OCI-LY1 (cell line): Measurements from ENCODE around the gene SERP2.

ENCODE experiments used
- CTCF ChIP-seq: fragments of 200-600 bp; sonication (generic), shearing (Covaris generic); IDR thresholded peaks from 2 replicates; pipeline ENCODE4 v1.5.1; 2017; ENCODE audit warnings: mild to moderate bottlenecking, antibody characterized with exemption, low read length, moderate library complexity, mixed read lengths
- EZH2 ChIP-seq: fragments of 200-600 bp; sonication (generic), shearing (Covaris generic); IDR thresholded peaks from 2 replicates; pipeline ENCODE4 v1.8.0; 2017; ENCODE audit warnings: borderline replicate concordance, mixed run types, mild to moderate bottlenecking, antibody characterized with exemption, low read length, moderate library complexity, mixed read lengths

GRCh38 chr13:44373601-44374347 is at the start of gene SERP2:
- TF ChIP-seq EZH2 (no peak), CTCF (no peak)
